GM19467 (cell line): ENCODE measurements around the gene ARID4B.
"Not testable (repeated sequence)": the region's sequence is repeated elsewhere in the genome, so short reads cannot be mapped to it uniquely, and the experiment has no call there.

ENCODE experiments used
- ATAC-seq: cut with Tn5 transposase; IDR thresholded peaks from one replicate; pipeline ENCODE4 v1.9.1; 2021; ENCODE audit warnings: mild to moderate bottlenecking, moderate library complexity; ENCODE audit not compliant: unreplicated experiment

Gene ARID4B

DNA sequence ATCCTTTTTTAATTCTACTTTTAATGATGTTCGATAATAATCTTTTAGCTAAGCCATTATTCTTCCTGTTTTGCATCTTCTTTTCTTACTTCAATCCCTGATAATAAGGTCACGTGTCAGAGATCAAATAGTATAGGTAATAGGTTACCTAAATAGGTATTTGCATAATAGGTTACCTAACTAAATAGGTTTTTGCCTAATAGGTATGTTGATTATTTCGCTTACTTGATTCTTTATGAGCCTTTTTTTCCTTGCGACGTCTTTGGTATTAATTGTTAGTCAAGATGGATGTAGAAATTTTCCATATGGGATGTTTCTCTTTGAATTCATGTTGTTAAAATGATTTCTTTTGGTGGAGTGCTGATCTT lies 2.9 kb upstream of the ARID4B start:
- no peak for ATAC-seq

DNA sequence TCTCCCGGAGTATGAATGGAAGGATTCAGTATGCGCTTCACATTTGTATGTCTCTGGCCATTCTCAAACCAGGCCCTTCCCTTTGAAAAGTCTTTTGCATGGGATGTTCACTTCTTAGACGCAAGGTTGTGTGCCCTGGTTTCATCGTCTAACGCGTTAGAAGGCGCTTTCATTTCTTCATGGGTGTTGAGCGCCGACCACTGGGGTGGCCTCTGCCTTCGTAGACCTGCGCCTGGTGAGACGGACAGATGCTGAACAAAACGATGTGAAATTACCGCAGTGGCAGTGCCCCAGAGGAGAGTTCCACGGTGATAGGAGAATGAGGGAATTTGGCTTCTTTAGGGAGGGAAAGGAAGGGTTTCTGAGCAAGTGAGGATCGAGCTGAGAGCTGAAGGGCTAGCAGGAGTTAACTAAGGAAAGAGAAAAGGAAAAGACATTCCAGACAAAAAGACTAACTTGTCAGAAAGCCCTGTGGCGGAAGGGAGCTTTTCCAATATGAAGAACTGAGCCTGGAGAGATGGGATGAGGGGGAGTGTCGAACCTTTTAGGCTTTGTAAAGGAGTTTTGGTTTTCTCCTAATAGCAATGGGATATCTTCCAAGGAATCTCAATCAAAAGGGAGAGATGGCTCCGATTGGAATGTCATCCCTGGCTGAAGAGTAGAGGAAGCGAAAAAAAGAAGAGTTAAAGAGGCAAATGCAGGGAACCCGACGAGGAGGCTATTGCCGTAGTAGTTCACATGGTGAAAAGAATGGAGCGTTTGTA lies 1.3 kb upstream of the ARID4B start:
- ATAC-seq: peak; percentile 35

DNA sequence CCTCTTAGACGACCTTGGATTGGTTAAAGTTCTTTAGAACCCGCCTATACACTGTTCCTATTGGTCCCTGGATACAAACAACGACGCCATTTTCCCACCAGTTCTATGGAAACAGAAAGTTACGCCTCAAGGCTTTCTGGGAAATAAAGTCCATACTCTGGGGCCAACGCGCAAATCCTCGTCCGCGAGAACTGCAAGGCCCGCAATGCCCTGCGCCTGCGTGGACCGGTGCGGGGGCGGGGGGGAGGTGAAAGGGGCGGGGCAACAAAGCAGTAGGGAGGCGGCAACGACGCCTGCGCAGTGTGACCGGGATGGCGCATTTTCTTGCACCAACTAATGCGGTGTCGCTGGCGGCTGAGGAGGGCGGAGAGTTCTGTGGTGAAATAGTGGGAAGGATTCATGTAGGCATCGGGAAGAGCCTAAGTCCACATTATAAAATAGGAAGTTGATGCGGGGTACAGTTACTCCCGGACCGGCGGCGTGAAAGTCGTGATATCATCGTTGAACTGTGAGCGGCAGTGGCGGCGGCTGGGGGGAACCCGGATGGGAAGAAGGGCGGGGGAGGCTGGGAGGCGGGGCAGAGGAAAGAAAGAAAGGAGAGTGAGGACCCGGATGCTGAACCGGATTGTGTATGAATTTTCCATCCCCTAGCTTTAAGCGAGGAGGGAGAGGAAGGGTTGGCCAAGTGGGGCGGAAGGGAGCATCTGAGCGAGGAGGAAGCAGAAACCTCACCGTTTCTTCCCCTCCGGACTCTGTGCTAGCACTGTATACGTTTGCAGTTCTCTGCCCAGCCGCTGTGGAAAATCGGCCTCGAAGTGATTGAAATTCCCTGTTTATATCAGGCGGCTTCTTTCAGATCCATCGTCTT lies 526 bp upstream of the ARID4B start, which contains the start of gene GGPS1:
GGPS1 (plus strand) TSS at position 300 of the 868 bp plus-strand sequence. CDS start 6,695 bp downstream, outside the sequence.
- peak; percentile 53 for ATAC-seq

DNA sequence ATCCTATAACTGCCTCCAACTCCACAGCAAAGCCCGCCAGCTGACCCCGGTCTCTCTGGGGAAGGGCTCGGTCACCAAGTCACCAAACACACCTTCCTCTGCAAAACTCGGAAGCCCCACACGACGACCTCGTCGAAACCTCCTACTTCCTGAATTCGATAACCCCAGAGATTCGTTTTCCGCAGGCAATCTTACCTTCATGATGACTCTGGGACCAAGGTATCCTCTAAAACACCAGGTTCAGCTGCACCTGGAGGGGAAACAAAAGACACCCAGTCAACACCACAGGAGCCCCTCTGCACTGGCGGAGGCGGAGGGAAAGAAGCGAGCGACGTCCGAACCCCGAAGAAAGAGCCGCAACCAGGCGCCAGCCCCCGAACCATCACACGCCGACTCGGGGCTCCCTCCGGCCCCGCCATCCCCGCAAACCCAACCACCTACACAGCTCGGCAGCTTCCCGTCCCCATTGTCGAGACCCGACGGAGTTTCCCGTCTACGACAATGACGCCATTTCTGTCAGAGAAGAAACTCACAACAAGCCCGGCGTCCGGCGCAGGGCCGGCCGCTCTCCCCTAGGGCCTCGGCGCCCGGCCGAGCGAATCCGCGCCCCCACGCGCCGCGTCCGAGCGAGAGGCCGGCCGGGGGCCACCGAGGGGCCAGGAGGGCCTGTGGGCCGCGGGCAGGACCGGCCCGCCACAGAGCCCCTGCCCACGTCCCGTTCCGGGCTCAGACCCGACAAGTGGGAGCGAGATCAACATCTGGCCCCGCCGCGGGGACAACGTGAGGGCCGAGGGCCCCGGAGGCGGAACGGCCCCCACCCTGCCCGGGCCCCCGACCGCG lies 1.0 kb downstream of the ARID4B start:
- ATAC-seq: no peak

DNA sequence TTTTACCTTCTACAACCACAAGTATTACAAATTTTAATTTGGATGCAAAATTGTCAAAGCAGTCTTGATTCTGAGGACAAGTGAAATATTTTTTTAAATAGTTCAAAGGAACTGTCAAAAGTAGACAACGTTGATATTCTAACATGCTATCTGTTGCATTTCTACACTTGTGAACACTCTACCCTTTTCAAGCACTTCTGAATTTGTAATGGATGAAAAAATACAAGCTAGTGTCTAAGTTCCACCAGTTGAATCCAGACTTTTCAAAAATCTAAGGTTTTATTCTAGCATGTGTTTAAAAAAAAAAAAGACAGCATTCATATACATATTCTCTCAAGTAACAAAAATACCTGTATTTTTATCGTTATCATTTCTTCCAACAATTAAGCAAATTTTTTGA lies 2.1 kb downstream of the ARID4B start:
- no peak for ATAC-seq

DNA sequence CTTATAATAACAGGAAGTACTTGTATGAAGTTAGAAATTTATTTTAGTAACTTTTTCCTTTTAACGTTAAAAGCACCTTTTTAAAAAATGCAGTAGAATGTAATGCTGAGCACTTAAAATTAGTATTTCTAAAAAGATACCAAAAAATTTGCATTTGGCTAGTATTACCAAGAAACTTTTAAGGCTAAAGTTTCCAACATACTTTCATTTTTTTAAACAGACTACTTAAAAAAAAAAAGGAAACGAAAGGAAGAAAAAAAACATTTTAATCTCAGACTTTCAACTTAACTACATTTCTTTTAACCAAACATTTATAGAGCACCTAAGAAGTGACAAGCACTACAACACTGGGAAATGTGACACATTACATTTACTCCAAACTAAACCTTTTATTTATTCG lies 2.8 kb downstream of the ARID4B start:
- ATAC-seq: no peak

DNA sequence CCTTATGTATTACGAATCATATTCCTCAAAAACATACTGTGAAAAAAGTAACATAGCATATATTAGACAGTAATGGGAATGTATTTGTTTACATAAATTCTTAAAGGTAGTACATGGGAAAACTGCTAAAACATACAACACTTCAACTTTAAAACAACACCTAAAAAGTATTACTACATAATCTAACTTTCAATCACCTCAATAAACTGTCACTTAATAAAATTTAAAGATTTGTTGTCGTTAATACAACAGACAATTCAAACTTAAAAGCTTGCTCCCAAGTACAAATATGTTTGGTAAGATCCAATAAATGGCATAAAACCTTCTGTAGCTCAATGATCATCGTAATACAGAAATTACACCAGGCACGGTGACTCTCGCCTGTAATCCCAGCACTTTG lies 3.7 kb downstream of the ARID4B start:
- ATAC-seq: no peak

DNA sequence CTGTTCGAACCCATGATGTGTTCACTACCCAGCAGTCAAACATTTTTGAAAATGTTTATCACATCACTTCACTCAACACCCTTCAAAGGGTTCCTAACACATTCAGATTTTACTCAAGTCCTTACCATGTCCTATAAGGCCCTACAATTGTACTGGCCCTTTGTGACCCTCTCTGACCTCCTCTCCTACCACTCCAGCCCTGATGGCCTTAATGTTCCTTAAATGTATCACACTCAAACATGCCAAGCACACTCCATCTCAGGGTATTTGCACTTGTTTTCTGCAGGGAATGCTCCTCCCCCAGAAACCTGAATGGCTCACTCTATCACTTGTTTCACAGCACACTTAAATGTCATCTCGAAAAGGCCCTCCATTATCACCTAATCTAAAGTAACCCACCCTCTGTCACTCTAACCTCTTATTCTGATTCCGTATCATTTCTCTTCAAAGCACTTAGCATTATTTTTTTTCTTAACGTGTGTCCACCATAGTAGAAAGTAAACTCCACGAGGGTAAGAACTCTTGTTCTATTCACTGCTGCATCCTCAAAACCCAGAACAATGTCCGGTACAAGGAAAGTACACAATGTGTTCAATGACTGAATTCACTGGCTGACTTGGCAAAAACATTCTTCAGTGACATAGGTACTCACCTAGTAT lies 7.3 kb downstream of the ARID4B start:
- no peak for ATAC-seq

DNA sequence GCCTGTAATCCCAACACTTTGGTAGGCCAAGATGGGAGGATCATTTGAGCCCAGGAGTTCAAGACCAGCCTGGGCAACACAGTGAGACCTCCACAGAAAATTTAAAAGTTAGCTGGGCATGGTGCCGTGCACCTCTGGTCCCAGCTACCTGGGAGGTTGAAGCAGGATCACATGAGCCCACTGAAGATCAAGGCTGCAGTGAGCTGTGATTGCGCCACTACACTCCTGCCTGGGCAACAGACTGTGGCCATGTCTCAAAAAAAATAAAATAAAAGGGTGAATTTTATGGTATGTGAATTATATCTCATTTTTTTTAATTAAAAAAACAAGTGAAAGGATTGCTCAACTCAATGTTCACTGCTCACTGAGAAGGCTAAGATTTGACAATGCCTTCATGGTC lies 8.7 kb downstream of the ARID4B start:
- no peak for ATAC-seq

DNA sequence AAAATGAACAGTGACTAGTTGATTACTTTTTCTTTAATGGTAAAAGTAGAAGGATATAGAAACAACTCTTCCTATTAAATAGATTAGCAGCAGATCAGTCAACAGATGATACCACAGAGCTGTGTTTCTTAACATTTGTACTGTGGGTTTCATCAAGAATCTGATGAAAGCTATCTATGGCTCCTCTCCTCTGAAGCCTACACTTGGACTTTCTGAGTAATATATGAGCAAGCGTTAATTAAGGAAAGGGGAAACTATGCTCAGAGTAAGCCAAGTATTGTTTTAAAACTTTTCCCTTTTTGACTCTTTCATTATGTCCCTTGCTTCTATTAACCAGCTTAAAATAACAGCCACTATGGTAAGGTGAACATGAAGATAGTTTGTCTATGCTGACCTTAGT lies 10.8 kb downstream of the ARID4B start:
- ATAC-seq: no peak

DNA sequence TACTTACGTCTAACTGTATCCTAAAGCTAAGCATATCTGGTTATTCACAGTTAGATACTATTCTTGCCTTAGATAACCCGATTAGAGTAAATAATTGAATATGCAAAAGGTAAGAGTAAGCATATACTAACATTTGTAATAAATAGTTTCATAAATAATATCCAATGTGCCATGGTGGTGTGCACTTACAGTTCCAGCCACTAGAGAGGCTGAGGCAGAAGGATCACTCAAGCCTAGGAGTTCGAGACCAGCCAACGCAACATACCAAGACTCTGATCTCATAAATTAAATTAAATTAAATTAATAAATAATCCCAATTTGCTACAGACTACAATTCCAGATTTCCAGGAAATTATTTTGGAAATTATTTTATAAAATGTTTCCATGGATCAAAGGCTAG lies 12.2 kb downstream of the ARID4B start:
- no peak for ATAC-seq

DNA sequence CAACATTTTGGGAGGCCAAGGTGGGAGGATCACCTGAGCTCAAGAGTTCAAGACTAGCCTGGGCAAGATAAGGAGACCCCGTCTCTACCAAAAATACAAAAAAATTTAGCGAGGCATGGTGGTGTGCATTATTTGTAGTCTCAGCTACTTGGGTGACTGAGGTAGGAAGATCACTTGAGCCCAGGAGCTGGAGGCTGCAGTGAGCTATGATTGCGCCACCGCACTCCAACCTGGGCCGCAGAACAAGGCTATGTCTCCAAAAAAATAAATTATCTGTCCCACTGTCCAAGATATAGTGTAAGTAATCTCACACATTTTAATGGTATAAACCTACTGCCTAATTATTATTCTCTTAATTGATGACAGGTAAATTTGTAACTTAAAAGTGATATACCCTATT lies 12.8 kb downstream of the ARID4B start:
- ATAC-seq: no peak

DNA sequence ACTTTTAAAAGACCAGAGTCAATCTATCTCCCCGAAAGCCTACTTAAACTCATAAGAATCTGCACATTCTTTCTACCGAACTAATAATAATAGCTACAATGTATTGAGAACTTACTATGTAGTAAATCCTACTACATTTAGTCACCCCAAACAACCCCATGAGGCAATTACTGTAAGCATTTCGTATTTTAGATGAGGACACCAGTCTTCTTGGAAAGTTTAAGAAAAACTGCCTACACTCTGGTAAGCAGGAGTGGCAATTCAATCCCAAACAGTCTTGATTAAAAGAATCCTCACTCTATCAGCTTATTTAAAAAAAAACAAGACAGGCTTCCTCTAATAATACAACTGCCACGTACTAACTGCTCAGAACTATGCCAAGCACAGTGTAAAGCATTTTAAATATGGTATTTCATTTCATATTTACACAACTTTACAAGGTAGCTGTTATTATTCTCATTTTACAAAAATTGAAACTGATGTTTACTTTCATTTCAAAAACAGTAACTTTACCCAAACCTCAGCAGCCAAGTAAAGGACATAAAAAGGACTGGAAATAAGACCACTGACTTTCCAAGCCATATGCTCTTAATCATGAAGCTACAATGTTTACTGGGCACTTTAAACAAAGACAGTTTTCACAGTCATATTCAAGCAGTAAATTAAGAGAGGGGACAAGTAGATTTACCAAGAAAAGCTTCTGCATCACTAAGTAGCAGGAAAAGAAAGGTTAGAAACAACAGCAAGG lies 13.9 kb downstream of the ARID4B start:
- no peak for ATAC-seq

DNA sequence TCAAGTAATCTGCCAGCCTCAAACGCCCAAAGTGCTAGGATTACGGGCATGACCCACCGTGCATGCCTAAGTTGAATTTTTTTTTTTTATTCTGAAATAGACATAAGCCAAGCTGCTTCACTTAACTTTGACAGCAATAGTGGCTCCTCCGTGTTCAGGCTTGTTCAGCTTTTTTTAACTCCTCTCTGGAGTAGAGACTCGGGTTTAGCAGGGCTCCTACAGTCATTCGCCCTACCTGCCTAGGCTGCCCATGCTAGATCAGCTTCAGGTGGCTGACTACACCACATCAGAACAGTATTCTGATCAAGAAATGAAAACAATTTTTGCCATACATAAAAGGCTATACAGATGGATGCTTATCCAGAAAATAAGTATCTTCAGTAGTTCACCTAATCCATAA lies 14.7 kb downstream of the ARID4B start:
- ATAC-seq: no peak

DNA sequence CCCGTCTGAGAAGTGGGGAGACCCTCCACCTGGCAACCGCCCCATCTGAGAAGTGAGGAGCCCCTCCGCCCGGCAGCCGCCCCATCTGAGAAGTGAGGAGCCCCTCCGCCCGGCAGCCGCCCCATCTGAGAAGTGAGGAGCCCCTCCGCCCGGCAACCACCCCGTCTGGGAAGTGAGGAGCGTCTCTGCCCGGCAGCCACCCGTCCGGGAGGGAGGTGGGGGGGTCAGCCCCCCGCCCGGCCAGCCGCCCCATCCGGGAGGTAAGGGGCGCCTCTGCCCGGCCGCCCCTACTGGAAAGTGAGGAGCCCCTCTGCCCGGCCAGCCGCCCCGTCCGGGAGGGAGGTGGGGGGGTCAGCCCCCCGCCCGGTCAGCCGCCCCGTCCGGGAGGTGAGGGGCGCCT lies 18.8 kb downstream of the ARID4B start:
- ATAC-seq: not testable (repeated sequence)

DNA sequence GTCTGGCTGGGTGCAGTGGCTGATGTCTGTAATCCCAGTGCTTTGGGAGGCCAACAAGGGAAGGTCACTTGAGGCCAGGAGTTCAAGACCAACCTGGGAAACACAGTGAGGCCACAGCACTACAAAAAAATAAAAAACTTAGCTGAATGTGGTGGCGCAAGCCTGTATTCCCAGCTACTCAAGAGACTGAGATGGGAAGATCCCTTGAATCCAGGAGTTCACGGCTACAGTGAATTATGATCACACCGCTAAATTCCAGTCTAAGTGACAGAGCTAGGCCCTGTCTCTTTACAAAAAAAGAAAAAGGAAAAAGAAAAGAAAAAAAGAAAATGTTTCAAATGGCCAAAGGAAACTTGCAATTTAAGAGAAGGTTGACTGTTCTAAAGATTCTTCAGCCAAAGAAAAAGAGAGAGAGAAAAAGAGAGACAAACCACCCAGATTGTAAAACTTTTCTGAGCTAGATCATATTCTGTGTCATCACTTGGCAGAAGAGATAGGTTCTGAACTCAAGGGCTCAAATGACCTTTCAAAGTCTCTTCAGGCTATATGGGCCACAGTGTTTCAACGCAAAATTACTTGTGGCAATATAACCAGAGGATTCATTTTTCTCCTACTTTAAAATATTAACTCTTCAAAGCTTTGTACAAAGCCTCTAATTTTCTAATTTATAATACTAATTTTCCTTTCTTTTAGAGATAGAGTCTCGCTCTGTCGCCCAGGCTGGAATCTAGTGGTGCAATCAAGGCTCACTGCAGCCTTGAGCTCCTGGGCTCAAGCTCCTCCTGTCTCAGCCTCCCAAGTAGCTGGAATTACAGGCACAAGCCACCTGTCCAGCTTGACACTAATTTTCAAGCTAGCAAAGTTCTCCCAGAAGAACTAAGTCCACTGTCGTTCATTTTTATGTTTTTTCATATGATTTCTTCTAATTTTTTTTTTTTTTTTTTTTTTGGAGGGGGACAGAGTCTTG lies 20.5 kb downstream of the ARID4B start:
- no peak for ATAC-seq

DNA sequence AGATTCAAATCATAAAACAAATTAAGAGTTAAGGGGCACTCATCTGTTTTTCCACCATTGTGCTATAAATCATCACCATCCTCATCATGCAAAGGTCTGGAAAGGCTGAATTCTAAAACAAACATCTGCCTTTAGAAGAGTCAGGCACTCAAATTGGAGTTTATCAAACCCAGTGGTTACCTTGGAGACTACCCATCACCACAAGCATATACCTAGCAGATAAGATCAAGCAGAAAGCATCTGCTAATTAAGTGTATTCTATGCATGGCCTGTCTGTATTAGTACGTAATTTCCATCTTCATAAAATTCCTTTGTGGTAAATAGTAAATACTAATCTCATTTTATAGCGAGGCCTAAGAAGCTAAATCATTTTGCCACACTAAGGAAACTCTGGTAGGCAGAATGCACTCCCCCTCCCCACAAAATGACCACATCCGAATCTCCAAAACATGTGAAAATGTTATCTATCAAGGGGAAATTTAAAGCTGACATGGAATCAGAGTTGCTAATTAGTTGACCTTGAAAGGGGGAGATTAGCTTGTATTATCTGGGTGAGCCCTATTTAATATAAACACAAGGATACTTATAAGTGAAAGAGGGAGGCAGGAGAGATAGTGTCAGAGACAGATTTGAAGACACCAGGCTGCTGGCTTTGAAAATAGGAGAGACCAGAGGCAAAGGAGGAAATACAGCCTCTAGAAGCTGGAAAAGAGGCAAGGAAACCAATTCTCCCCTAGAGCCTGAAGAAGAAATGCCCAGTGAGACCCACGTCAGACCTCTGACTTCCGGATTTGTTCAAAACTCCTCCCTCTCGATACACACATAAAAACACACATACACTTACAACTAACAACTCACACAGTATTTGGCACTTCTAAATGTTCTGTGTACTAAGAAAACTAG lies 23.2 kb downstream of the ARID4B start:
- ATAC-seq: no peak

DNA sequence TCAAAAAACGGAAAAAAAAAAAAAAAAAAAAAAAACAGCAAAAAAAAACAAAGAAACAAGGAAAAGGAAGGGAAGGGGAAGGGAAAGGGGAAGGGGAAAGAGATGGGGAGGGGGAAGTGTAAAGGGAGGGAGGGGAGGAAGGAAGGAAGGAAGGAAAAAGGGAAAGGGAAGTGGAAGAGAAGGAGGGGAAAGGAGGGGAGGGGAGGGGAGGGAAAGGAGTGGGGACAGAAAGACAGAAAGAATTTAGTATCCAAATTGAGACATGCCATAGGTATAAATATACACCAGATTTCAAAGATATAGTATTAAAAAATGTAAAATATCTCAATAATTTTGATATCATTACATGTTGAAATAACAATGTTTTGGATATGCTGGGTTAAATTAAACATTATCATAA lies 25.8 kb downstream of the ARID4B start:
- ATAC-seq: no peak
